ENCODE measurements around the gene C12orf56. TPM values are rescaled to one million over a fixed set of nuclear protein-coding genes. Genes with fewer than 3 reads are reported as not detected.
"Not testable (repeated sequence)": the region's sequence is repeated elsewhere in the genome, so short reads cannot be mapped to it uniquely, and the experiment has no call there.

Gene C12orf56
- polyA plus RNA-seq, 1 experiment: 0.22 TPM

DNA sequence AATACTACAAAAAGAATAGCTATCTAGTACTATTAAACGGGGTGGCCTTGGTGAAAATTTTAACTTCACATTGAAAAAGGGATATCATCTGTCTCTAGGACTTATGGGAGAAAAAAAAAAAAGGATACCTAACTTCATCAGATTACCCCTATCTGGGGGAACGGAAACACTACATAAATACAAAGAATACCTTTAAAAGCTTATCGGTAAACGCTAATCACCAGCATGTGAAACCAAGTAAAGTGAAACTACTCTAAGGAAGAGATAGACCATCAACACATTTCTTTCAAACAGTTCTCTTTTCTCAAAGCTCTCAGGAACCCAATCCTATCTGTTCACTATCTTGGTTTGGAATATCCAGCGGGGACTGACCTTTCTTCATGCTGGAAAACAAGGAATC lies 172.0 kb downstream of the C12orf56 start:
- Histone ChIP-seq H3K9me3 (ENCODE audit: control insufficient read depth, insufficient read depth, low read length) (no peaks in the 10 kb centered on the region; the same call in 1 of the 2 replicates), H3K27ac (ENCODE audit: low read depth, low read length) (no peak overlapping the region), H3K27me3 (ENCODE audit: control insufficient read depth, insufficient read depth, low read length) (no peaks in the 10 kb centered on the region), H3K4me3 (ENCODE audit: low read depth, low read length) (no peak overlapping the region)
- CTCF ChIA-PET: interaction anchor here (0.6 to 1.1 kb wide), 3 partner anchors 14 to 299 kb away, joined by 3 to 5 read pairs (median 3); no protein-coding TSS in a partner anchor
- TF ChIP-seq CTCF (IDR thresholded peaks at IDR 0.05; ENCODE audit: low read depth, low read length): no peak
- DNase-seq (ENCODE audit: low read depth, low spot score): no peak
- POLR2A ChIA-PET: interaction anchor here (0.7 kb wide), 1 partner anchor 28 kb away, joined by 4 read pairs; no protein-coding TSS in a partner anchor

DNA sequence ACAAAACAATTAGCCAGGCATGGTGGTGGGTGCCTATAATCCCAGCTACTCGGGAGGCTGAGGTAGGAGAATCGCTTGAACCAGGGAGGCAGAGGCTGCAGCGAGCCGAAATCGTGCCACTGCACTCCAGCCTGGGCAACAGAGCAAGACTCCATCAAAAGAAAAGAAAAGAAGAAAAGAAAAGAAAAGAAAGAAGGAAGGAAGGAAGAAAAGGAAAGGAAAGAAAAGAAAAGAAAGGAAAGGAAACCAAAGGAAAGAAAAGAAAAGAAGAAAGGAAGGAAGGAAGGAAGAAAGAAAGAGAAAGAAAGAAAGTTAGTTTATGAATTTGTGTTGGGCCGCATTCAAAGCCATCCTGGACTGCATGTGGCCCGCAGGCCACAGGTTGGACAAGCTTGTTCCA lies 172.9 kb downstream of the C12orf56 start:
- DNase-seq (ENCODE audit: low read depth, low spot score); POLR2A ChIA-PET; H3K27ac ChIP-seq (ENCODE audit: low read depth, low read length); H3K27me3 ChIP-seq (ENCODE audit: control insufficient read depth, insufficient read depth, low read length); H3K9me3 ChIP-seq (ENCODE audit: control insufficient read depth, insufficient read depth, low read length); H3K4me3 ChIP-seq (ENCODE audit: low read depth, low read length): not testable (repeated sequence)
- CTCF ChIA-PET: interaction anchor here (1.0 to 1.1 kb wide), 2 partner anchors 91 to 298 kb away, joined by 3 to 5 read pairs; no protein-coding TSS in a partner anchor

DNA sequence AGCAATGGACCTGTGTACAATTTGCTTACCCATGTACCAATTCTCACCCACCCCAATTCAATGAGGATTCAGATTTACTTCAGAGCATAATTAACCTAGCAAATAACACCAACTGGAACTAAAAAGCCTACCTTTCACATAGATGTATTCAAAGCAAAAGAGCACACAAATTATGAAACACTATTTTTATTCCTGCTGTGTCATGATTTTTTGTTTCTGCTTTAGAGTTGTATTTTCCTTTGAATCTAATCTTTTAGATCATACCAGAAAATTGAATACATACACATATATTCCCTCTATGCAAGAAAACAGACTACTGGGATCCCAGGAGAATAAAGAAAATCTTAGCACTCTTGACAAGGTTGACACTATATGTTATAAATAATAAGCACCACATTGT lies 174.3 kb downstream of the C12orf56 start:
- ChIA-PET CTCF (interaction anchor here (0.6 to 1.8 kb wide), 3 partner anchors 35 to 372 kb away, joined by 3 to 4 read pairs (median 4); partner anchors contain the start of gene SRGAP1), POLR2A (no interaction called here)
- Histone ChIP-seq H3K27me3 (ENCODE audit: control insufficient read depth, insufficient read depth, low read length) (no peaks in the 10 kb centered on the region), H3K4me3 (ENCODE audit: low read depth, low read length) (no peak overlapping the region), H3K27ac (ENCODE audit: low read depth, low read length) (no peak overlapping the region), H3K9me3 (ENCODE audit: control insufficient read depth, insufficient read depth, low read length) (no peaks in the 10 kb centered on the region)
- TF ChIP-seq CTCF (IDR thresholded peaks at IDR 0.05; ENCODE audit: low read depth, low read length): no peak
- DNase-seq (ENCODE audit: low read depth, low spot score): no peak

Small RNAs within 50 kb of the gene (small RNA-seq; reads per million reads assigned to genes)
- gene RF01210 (ENCODE audit: insufficient read length, low read depth): not detected
- gene RNU5A-7P (ENCODE audit: insufficient read length, low read depth): not detected

Other genes with a start within 250 kb of the C12orf56 start
- 2.6 and 3.3 TPM in 2 replicates for gene KICS2, start 168.5 kb downstream of the C12orf56 start, polyA plus RNA-seq (2011; rRNA removed)
- 127 and 183 TPM in 2 replicates for gene XPOT, start 13.6 kb upstream of the C12orf56 start, polyA plus RNA-seq (2011; rRNA removed)
- 17.8 and 27.2 TPM in 2 replicates for gene TBK1, start 61.4 kb upstream of the C12orf56 start, polyA plus RNA-seq (2011; rRNA removed)
- 46.7 and 49.8 TPM in 2 replicates for gene RASSF3, start 219.7 kb upstream of the C12orf56 start, polyA plus RNA-seq (2011; rRNA removed)

All from AG04450 (cell line).